Stimulated activated CD4-positive, alpha-beta T cell treated with anti-CD3 and anti-CD28 coated beads, Interleukin-1b, Interleukin-23, amount 100 ng/mL, for 4 hours (primary cell): ENCODE data around the gene C19orf25.
"Not testable (repeated sequence)": the region's sequence is repeated elsewhere in the genome, so short reads cannot be mapped to it uniquely, and the experiment has no call there.

Source experiments
- DNase-seq, 2 donors: peaks; one replicate each; pipeline ENCODE4 v3.0.0-alpha.2; 2020; ENCODE audit warnings: low read depth in 2 of 2

C19orf25 gene

DNA sequence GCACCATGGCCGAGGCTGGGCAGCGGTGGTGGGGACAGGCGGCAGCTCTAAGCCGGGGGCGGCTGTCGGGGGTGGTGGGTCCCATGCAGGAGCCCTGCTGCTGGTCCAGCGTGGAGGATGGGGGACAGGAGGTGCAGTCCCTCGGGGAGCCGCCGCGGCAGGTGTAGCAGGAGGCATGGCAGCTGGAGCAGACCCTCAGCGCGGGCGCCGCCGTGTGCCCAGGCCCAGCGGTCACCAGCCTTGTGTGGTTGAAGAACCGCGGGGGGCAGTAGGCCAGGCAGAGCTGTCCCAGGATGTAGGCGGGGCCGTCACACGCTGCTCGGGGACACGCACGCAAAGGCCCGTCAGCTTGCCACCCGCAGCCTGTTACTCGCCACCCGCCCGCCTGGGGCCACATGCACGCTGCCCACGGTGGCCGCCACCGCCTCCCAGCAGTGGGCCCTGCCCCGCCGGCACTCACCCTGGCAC, 2.9 kb upstream of the C19orf25 start:
- DNase-seq, result no peak

- no peak for DNase-seq
Observed at GRCh38 chr19:1481224-1481892, 2.3 kb upstream of the C19orf25 start.

GRCh38 chr19:1477056-1477455, 2.0 kb downstream of the C19orf25 start:
- DNase-seq, result not testable (repeated sequence)

DNA sequence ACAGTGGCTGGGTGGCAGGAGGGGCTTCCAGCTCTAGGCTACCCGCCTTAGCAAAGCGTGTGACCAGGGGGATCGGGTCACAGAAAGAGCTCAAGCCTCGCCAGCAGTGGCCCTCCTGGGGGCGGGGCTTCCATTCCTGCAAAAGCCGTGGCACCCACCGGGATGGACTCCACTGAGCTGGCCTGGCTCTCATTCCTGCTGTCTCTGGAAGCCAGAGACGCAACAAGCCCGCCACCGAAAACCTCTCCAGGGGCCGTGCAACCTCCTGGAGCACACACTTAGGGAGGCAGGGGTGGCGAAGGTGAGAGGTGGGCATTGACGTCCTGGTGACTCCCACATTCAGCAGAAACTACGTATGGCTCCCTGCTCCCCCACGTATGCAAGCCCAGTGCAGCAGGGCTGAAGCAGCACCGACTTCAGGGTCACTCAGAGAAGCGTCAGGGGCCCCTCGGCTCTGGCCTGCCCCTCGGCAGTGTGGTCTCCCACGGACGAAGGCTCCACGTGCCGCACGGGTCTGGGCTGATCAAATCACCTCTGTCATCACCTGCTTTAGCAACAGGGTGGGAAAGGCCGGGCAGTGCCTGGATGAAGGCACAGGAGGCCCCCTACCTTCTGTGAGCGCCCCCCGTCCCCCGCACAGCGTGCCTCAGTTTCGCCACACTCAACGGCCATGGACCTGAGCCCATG, 3.1 kb downstream of the C19orf25 start:
- no peak for DNase-seq

- DNase-seq, result no peak
Observed at GRCh38 chr19:1474765-1475351, 4.2 kb downstream of the C19orf25 start.

- DNase-seq, result no peak
Observed at GRCh38 chr19:1474011-1474764, 4.8 kb downstream of the C19orf25 start.

DNA sequence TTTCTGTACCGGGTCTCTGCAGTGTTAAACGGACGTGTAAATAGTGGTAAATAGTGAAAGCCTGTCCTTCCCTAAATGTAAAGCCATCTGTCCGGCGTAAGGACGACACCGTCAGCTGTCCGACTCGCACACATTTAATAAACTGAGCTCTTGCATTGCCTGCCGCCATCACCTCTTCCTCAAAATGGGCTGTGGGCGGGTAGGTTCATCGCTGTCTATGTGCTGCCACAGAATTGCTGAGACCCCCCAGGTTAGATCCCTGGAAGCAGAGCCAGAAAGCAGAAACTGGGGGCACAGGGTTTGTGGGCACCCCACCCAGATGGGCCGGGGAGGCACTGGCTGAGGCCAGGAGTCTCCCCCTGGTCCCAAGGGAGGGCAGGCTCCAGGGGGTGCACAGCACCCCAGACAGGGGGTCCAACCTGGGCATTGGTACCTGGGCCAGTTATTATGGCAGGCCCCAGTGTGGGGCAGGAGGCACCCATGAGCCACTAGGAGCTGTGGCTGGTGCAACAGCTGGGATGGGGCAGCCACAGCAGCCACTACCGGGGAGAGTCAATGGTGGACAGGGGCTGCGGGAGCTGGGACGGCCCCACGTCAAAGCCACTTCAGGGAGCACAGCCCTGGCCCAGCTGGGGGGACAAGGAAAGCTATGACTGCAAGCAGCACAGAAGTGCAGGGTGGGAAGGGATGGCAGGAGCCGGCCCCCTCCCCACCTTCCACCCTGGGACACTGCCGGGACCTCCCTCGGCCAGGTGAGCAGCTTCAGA, 5.7 kb downstream of the C19orf25 start:
- DNase-seq, result no peak

DNA sequence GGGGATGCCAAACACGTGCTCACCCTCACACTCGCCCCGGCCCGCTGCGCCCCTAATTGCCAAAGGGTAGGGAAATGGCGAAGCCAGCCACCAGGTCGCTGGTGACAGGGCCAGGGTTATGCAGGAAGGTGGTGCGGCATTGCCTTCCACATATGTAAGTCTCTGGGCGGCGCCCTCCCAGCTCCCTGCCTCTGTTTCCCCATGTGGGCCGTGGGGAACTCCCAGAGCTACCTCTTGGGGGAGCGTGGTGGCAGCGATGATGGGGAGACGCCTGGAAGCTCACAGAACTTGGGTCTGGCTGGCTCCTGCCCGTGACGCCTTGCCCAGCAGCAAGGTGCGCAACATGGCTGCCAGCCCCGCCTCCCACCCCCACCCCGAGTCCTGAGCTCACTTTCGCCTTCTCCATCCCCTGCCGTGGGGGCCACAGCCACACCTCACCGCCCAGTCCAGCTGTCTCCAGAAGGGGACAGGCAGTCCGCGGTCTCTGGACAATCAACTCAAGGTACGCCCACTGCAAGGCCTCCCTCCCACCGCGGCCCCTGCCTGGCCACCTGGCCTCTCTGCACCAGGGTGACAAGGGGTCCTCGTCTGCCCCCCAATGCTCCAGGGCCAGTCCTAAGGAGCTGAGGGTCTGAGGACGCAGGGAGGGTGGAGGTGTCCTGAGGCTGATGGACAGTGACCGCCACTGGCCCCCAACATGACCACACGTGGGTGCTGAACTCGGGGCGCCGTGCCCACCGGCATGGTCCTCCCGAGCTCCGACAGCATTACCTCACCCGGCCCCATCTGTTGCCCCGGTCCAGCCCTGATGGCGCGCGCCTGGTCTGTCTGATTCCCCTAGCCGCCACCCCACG, 6.6 kb downstream of the C19orf25 start:
- DNase-seq, result no peak

DNA sequence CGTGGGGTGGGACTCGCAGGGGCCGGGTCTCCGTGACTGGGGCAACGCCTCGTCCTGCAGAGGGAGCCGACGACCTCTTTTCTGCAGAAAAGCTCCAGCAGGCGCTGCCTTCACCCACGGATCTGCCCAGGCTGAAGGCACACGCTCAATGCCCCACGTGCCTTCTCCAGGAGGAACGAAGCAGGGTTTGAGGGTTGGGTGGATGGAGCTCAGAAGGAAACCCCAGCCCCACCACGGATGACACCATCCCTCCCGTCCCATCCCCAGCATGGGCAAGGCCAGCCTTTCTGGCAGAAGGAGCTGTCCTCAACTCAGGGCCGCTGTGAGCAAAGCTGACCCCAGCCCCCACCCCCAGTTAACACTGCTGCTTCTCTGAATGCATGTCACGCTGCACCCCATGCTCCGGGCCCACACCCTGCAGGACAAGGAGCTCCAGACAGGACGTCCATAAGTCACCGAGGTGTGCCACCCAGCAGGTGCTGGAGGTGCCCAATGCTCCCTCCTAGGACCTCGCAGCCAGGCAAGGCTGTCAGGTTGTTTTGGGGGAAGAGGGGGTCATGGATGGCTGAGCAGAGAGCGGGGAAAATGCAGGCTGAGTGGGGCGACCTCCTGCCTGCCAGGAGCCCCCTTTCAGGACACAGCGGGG, 7.4 kb downstream of the C19orf25 start:
- no peak for DNase-seq

- no peak for DNase-seq
Observed at GRCh38 chr19:1471010-1471514, 8.0 kb downstream of the C19orf25 start.

- DNase-seq, result peak; percentile 69 to 72
Observed at GRCh38 chr19:1470305-1471009, 8.6 kb downstream of the C19orf25 start.

DNA sequence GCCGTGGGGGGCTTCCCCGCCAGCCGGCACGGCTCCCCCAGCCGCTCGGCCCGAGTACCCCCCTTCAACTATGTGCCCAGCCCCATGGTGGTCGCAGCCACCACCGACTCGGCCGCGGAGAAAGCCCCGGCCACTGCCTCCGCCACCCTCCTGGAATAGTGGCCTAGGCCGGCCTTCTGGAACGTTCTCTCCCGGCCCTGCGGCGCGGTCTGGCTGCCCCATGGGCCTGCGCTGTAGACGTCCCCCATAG, 9.0 kb downstream of the C19orf25 start:
- DNase-seq, result no peak

DNA sequence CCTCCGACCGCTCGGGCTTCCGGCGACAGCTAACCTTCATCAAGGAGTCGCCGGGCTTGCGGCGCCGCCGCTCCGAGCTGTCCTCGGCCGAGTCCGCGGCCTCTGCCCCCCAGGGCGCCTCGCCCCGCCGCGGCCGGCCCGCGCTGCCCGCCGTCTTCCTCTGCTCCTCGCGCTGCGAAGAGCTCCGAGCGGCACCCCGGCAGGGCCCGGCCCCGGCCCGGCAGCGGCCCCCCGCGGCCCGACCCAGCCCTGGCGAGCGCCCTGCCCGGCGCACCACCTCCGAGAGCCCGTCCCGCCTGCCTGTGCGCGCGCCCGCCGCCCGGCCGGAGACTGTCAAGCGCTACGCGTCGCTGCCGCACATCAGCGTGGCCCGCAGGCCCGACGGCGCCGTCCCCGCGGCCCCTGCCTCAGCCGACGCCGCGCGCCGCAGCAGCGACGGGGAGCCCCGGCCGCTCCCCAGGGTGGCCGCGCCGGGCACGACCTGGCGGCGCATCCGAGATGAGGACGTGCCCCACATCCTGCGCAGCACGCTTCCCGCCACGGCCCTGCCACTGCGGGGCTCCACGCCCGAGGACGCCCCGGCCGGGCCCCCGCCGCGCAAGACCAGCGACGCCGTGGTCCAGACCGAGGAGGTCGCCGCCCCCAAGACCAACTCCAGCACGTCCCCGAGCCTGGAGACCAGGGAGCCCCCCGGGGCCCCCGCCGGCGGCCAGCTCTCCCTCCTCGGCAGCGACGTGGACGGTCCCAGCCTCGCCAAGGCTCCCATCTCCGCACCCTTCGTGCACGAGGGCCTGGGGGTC, 9.6 kb downstream of the C19orf25 start:
- no peak for DNase-seq

- peak in 1 of 2 donors; percentile 52 for DNase-seq
Observed at GRCh38 chr19:1468821-1469254, 10.2 kb downstream of the C19orf25 start.

- DNase-seq, result no peak
Observed at GRCh38 chr19:1468274-1468820, 10.7 kb downstream of the C19orf25 start.

- DNase-seq, result no peak
Observed at GRCh38 chr19:1467490-1468273, 11.3 kb downstream of the C19orf25 start.

DNA sequence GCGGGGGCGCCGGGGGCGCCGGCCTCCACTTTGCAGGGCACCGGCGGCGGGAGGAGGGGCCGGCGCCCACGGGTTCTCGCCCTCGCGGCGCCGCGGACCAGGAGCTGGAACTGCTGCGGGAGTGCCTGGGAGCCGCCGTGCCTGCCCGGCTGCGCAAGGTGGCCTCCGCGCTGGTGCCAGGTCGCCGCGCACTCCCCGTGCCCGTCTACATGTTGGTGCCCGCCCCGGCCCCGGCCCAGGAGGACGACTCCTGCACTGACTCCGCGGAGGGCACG, 11.9 kb downstream of the C19orf25 start:
- no peak for DNase-seq
